A673 (cell line): ENCODE results near the gene GRAMD2B.

Source experiments
- CTCF ChIP-seq: fragments of 300-800, 200-600 bp; sonication (generic); conservative IDR thresholded peaks from 2 replicates; pipeline ENCODE4 v1.5.1; 2017; ENCODE audit warnings: low read depth, mild to moderate bottlenecking, antibody characterized with exemption, low read length, moderate library complexity, mixed read lengths
- EZH2 ChIP-seq: fragments of 200-600 bp; sonication (generic); IDR thresholded peaks from 2 replicates; pipeline ENCODE4 v1.6.1; 2017; ENCODE audit warnings: borderline replicate concordance, low read depth, mild to moderate bottlenecking, mixed read lengths, antibody characterized with exemption, low read length; ENCODE audit not compliant: poor library complexity, severe bottlenecking

GRCh38 chr5:126471247-126471646 is 48.0 kb downstream of the GRAMD2B start:
- TF ChIP-seq CTCF (no peak), EZH2 (no peak)
